Measurements from ENCODE around the gene ADAD1.

GRCh38 chr4:122393276-122393675, 14.5 kb downstream of the ADAD1 start:
- TF ChIP-seq, protein P1, sequence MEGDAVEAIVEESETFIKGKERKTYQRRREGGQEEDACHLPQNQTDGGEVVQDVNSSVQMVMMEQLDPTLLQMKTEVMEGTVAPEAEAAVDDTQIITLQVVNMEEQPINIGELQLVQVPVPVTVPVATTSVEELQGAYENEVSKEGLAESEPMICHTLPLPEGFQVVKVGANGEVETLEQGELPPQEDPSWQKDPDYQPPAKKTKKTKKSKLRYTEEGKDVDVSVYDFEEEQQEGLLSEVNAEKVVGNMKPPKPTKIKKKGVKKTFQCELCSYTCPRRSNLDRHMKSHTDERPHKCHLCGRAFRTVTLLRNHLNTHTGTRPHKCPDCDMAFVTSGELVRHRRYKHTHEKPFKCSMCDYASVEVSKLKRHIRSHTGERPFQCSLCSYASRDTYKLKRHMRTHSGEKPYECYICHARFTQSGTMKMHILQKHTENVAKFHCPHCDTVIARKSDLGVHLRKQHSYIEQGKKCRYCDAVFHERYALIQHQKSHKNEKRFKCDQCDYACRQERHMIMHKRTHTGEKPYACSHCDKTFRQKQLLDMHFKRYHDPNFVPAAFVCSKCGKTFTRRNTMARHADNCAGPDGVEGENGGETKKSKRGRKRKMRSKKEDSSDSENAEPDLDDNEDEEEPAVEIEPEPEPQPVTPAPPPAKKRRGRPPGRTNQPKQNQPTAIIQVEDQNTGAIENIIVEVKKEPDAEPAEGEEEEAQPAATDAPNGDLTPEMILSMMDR (optimal IDR thresholded peaks at IDR 0.05 in 1 of 3, IDR thresholded peaks at IDR 0.05 in 1 of 3, conservative IDR thresholded peaks at IDR 0.05 in 1 of 3; ENCODE audit: extremely low read depth in 1 of 3, insufficient read depth in 2 of 3, low read length in 3 of 3), result no peak
- TF ChIP-seq EZH2 (IDR thresholded peaks at IDR 0.05; ENCODE audit: low read length), result no peak
